Neutrophil (primary cell): ENCODE data around the gene PLEKHO2.

Source experiments
- H3K27ac ChIP-seq: fragments of 200-600 bp; sonication (generic); 2 replicates; pipeline ENCODE4 v1.5.1; 2016; ENCODE audit warnings: mild to moderate bottlenecking, moderate library complexity
- H3K27me3 ChIP-seq: fragments of 200-600 bp; sonication (generic); 2 replicates; pipeline ENCODE4 v1.6.0; 2016; ENCODE audit warnings: mild to moderate bottlenecking
- H3K36me3 ChIP-seq: fragments of 200-600 bp; sonication (generic); 2 replicates; pipeline ENCODE4 v1.5.1; 2017
- H3K4me1 ChIP-seq, 2 experiments: fragments of 200-600 bp in 1 of 2; sonication (generic) in 1 of 2; 1 replicate in 1 of 2; 2 replicates in 1 of 2; pipeline versions ENCODE4 v1.5.1 to v1.6.1; 2013 to 2016; ENCODE audit warnings: low read depth in 1 of 2, low read length in 1 of 2, mild to moderate bottlenecking in 1 of 2, moderate library complexity in 1 of 2; ENCODE audit not compliant: control insufficient read depth in 1 of 2, insufficient read depth in 1 of 2
- H3K4me3 ChIP-seq, 2 experiments: fragments of 200-600 bp in 1 of 2; sonication (generic) in 1 of 2; 1 replicate in 1 of 2; 2 replicates in 1 of 2; pipeline ENCODE4 v1.5.1; 2013 to 2016; ENCODE audit warnings: low read depth in 1 of 2, low read length in 1 of 2, mild to moderate bottlenecking in 1 of 2, moderate library complexity in 1 of 2
- H3K9me3 ChIP-seq: fragments of 200-600 bp; sonication (generic); 2 replicates; pipeline ENCODE4 v1.5.1; 2016
- CTCF ChIP-seq: fragments of 200-600 bp; sonication (generic); IDR thresholded peaks from 2 replicates; pipeline ENCODE4 v1.5.1; 2016; ENCODE audit warnings: antibody characterized with exemption

PLEKHO2 gene

GRCh38 chr15:64915518-64916227, 74.0 kb downstream of the PLEKHO2 start:
- no peak overlapping the region for H3K4me3 ChIP-seq
- TF ChIP-seq CTCF: no peak

GRCh38 chr15:64916365-64916764, 74.7 kb downstream of the PLEKHO2 start:
- no peaks in the 10 kb centered on the region for H3K36me3 ChIP-seq
- H3K27me3 ChIP-seq: peaks cover 23% of the 10 kb centered on the region
- H3K9me3 ChIP-seq: no peaks in the 10 kb centered on the region
- no peak overlapping the region for H3K4me3 ChIP-seq
- TF ChIP-seq CTCF: no peak
- peaks cover 13 to 16% of the 10 kb centered on the region in 2 experiments for H3K4me1 ChIP-seq
- H3K27ac ChIP-seq: no peak overlapping the region

More at GRCh38 chr15:64915518-64916227, 74.0 kb downstream of the PLEKHO2 start:
- Histone ChIP-seq H3K27me3 (peaks cover 30% of the 10 kb centered on the region), H3K36me3 (no peaks in the 10 kb centered on the region), H3K27ac (no peak overlapping the region), H3K4me1 (peaks cover 15 to 18% of the 10 kb centered on the region in 2 experiments), H3K9me3 (no peaks in the 10 kb centered on the region)

GRCh38 chr15:64917211-64917610, 75.5 kb downstream of the PLEKHO2 start:
- no peaks in the 10 kb centered on the region for H3K36me3 ChIP-seq
- no peaks in the 10 kb centered on the region for H3K9me3 ChIP-seq
- H3K27ac ChIP-seq: no peak overlapping the region
- TF ChIP-seq CTCF: no peak
- H3K4me3 ChIP-seq: no peak overlapping the region
- peaks cover 15% of the 10 kb centered on the region for H3K27me3 ChIP-seq
- H3K4me1 ChIP-seq: peaks cover 6 to 8% of the 10 kb centered on the region in 2 experiments
